ENCODE results near the gene MARCHF10.
"Not testable (repeated sequence)": the region's sequence is repeated elsewhere in the genome, so short reads cannot be mapped to it uniquely, and the experiment has no call there.

The MARCHF10 gene

DNA sequence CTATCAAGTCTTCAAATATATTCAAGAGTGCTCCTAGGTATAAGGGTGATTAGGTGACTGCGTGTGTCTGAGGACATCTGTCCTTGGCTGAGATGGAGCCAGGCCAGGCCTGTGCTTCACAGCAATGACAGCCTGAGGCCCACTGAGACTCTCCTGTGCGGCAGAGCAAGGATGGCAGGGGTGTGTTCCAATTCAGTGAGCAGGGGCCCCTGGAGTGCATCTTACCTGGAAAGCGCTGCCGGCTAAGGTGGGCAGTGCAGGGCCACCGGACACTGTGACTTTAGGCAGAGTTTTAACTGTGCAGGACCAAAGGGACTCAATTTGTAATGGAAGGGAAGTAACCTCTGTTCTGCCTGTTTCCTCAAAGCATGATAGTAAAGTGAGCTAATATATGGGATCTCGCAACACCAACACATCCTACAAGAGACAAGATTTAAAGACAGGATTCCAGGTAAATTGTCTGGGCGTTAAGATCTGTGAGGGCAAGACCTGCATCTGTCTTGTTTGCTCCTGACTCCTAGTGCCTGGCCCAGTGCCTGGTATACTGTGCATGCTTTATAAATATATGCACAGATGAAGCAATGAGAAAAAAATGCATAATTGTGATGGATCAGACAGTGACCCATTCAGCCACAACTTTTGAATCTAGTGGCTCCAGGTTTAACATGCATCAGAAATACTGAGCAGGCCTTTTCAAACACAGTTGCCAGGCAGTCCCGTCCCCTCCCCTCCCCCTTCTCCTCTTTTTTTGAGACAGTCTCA, 93.9 kb downstream of the MARCHF10 start:
- no peak for DNase-seq

DNA sequence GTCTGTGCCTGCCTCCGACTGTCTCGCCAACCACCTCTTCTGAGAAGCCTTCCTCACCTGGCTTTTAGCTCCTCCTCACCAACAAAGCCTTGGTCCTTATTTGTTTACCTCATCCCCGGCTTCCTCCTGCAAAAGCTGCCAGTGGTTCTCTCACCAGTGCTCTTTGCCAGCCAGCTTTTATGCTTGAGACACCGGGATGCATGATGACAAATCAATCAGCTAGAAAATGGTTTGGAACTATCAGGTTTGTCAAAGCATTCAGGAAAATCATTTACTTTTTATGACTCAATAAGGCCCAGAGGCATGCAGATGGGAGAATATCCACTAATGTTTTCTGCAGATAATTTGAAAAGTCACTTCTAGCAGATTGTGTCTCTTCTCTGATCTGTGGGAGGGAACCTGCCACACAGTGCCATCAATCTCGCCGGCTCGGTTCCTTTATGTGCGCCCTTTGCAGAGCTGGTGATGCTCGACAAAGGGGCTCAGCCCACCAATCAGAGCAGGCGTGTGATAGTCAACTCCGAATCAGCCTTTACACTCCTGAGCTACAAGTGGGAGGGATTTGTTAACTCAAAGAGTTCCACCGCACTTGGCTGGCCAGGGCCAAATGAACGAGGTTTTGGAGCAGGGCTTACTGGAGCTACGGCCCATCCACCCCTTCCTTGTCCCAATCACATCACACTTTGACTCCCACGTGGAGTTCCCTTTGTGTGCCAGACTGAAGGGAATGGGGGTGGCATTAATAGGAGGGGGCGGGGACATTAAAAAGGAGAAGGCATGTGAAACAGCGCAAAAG, 94.8 kb downstream of the MARCHF10 start:
- DNase-seq: no peak

DNA sequence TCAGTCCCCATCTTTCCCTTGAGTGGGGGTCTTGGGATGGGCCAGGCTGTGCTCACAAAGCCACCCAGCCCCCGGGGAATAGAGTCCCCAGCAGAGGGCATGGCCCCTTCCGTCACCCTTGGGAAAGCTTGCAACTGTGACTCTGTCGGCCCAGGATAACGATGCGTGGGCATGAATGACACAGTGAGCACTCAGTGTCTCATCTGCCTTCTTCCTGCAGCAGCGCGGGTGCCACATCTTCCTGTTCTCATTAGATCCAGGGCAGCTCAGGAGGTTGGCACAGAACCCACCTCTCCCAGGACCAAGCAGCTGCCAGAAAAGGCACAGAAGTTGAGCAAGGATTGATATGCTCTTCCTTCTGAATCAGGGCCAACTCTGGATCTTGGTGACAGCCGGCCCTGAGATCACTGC, 95.9 kb downstream of the MARCHF10 start:
- DNase-seq: no peak

DNA sequence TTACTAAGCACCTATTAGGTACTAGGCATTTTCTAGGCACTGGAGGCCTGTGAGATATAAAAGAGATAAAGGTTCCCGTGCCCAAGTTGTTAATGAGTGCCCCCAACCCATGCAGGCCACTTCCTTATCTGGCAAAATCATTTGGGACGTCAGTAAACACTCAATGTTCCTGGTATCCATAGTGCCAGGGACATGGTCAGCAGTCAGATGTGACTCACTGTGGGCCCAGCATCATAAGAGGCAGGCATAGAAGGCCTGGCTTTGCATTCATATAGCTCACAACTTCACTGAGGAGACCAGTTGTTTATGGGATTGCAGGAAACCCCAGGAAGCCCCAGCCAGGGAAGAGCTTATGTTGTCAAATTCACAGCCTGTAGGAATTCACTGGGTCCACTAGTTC, 99.5 kb downstream of the MARCHF10 start:
- no peak for DNase-seq

DNA sequence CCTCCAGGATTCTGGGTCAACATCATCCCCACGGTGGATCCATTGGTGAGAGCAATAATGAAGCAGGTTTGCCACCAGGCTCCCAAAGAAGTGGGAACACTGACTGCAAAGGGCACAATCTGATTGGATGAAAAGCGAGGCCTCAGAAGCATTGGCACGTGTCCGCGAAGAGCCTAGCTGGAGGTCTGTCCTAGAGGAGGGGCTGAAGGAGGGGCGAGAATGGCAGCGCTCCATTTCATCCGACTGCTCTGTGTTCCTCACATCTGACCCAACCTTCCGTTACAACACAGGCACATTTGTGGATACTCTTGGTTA, 100.7 kb downstream of the MARCHF10 start:
- DNase-seq: no peak

DNA sequence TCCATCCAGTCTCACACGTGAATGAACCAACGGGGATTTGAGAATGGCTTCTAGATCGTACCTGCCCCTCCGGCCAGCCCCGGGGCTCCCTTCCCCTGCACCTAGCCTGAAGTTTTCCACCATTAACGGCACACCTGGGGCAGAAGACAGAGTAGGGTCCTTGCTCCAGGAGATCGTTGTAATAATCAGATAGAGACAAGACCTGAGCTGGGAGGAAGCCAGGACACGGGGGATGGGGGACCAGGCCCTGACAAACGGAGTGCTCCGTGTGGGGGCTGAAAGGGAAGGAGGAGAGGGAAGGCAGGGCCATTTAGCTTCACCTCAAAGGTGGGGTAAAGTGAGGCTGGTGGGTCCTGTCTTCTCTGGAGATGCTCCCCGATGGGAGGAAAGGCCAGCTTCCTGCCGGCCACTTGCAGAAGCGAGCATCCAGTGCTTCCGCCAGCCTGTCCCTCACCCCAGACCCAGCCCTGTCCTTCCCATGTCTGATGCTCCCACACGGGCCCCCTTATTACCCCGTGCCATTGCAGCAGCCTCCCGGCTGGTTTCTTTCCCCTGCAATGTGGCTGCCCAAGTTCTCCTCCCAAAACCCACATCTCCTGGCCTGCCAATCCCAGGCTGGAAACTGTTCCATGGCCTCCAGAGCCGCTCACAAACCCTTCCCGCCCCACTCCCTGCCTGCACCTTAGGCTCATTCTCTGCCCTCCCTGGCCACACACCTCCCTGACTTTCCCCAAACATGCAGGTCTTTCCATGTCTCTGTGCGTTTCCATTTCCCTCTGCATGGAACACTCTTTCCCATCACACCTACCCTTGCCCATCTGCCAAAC, 101.3 kb downstream of the MARCHF10 start:
- no peak for DNase-seq

DNA sequence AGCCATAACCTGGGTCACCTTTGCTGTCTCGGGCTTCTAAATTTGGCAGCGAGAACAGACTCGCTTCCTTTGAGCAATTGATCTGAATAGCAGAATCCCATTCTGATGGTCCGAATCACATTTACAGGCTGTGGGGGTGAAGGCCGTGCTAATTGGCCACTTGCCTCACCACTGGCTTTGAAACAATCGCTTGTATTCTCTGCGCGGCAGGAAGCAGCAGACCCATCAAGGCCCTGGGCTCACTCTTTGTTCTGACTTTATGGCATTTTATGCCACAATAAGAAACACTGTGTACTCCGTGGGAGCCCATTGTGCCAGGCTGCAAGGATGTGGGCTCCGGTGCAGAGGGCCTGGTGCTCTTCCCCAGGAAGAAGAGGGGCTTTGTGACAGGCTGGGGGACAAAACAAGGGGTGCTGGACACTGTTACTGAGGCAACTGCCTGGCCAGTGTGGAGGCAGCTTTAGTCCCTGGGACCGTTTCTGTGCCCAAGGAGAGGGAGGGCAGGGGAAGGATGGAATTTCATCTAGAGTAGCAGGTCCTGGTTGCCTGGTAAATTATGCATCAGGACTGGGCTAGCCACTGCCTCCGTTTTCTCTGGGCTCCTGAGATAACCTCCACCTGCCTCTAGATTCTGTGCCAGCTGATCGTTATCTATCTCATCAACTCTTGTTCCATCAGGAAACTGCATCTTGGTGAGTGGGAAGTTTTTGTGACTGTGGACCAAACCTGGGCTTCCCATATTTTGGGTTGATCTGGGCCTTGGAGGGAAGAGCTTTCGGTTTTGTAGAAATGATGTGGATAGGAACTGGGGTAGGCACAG, 102.1 kb downstream of the MARCHF10 start:
- no peak for DNase-seq

DNA sequence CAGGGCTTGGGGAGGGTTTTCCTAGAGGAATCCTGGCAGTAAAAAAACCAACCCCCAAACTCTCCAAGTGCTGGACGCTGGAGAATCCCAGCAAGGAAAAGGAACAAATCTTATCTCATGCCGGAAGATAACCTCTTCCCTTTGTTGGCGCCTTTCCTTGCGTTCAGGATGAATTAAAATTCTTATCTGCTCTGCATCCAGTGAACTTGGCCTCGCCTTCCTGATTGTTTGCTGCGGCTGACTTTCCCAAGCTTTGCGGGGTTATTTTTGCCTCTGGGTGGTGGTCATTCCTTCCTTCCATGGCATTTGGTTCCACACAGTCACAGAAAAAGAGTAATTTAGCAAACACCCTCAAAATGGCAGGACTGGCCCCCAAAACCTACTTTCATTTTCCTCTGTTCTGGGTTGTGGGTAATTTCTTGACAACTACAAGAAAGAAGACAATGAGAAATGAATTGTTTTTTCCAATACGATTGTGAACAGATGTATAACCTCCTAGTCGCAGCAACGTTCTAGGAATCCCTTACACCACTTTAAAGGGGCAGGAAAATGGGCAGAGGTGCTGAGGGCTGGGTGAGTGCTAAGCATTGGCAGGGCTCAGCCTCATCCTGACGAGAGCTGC, 102.8 kb downstream of the MARCHF10 start:
- DNase-seq: no peak

DNA sequence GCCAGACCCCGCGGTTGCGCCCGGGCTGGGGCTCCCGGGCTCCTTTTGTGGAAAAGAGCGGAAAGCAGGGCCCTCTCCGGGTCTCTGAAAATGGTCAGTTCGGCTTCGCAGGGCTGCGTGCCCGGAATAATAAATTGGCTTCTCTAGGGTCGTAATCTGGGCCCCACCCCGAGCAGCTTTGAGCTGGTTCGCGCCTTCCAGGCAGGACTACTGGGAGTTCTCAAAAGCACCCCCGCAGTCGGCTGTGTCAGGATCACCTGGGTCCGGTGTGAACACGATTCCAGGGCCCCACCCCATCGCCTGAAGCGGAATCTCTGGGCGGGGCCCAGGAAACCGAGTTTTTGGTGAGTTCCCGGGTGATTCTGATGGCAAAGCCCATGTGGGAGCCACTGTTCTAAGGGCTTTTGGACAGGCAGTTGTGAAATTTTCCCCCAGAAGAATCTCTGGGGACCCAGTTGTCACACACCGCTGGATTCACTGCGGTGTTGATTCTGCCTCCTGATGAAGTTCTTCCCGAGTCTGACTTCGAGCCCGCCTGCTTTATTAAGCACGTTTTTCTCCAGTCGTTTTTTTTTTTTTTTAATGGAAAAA, 103.6 kb downstream of the MARCHF10 start:
- no peak for DNase-seq

DNA sequence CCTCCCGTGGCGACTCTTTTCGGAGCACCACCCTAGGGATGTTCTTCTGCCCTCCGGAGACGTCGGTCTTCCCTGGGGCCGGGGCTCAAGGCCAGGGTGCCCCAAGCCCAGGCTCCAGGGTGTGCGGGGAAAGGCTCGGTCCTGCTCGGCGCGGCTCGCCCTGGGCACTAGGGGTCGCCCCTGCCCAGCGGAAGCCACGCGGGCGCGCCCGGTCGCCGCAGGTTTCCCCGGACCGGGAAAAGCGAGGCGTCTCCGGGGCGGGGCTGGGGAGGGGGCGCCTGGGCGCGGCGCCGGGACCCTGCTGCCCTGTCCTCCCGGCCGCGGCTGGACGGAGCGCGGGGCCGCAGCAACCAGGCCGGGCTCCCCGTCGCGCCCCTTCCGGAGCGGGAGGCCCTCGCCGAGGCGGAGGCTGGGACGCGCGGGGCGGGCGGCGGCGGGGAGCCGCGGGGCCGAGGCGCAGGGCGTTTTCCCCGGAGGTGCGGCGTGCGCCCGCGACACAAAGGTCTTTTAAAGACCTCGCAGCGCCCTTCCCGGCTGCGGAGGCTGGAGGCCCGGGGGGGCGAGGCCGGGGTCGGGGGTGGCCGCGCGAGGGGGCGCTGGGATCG, 104.2 kb downstream of the MARCHF10 start:
- DNase-seq: peak; percentile 64

DNA sequence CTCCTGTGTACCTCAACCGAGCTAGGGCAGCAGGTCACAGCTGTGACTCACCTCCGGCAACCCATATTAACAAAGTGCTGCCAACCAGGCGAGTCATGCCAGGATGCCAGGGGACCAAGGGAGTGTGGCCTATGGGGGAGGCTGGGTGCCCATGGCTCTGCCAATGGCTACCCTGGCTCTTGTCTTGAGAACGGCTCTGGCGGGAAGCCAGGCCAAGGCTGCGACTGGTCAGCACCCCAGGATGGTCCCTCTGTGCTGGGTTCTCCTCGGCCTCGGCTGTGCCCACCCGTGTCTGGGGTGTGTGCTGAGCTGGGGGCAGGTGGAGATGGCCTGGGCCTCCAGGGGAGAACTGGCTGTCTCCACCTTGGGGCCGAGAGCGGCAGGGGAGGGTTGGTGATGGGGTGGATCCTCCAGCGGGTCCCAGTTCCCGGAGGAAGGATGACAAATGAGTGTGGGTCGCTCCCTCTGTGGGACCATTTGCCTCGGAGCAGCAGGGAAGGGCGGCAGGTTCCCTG, 104.8 kb downstream of the MARCHF10 start:
- DNase-seq: peak; percentile 21

DNA sequence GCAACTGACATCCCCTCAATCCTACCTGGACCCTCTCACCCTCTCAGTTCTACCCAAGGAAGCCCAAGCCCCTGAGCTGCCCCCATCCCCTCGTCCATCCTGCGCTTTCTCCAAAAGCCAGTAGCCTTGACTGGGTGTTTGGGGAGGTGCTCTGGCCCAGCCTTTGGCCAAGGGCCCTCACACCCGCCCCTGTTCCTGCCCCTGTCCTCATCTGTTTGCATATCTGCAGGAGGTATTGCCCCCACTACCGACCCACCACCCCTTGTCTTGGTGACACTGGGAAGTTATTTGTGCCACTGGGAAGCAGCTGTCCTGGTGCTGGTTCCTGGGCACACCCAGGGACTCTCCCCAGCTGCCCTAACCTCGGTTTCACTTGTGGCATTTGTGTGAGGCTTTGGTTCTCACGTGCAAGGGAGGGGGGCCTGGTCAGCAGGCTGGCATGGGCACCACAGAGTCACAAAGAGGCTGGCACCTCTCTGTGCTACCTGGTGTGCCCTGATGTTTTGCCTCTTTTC, 105.3 kb downstream of the MARCHF10 start:
- no peak for DNase-seq

DNA sequence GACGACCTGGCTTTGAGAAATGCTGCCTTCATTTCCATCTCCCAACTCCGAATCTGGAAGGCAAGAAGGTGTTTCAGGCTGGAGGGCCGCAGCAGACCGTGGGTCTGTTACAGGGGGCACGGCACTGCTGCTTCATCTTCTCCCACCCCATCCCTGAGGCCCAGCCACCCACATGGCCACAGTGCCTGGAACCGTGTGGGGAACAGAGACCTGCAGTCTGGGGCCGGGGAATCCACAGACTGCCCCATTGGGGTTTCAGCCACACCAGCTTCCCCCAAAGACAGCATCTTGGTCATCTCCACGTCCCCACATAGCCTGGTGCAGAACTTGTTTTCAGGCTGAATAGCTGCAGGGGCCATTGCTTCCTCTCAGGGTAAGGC, 106.4 kb downstream of the MARCHF10 start:
- no peak for DNase-seq

DNA sequence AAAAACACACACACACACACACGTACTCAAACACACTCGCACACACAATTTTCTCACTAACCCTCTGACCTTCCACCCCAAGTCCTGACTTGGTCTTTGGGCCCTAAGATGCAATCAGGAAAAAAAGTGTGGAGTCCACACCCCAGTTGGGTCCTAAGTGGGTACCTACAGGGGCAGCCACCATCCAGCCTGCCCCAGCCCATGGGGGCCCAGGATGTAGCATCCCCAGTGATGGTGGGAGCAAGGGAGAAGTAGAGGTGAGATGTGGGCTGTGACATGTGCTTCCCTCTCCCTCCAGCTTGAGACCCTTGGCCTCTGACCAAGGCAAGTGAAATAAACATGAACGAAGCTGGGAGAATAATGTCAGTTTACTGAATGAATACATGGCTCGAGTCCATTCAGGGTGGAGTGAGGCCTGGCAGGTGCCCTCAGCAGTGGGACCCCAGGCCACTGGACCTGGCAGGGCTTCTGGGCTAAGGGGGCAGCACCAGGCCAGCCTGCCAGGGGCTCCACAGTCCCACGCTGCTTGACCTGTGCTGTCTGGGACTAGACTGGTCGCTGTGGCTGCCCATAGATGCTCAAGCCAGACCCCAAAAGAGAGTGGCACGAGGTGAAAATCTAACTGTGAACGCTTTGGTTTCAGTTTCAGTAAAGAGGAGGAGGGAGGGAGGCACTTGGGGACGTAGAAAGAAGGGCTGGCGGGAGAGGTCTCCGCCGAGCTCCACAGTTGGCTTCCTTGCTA, 107.0 kb downstream of the MARCHF10 start:
- DNase-seq: no peak

DNA sequence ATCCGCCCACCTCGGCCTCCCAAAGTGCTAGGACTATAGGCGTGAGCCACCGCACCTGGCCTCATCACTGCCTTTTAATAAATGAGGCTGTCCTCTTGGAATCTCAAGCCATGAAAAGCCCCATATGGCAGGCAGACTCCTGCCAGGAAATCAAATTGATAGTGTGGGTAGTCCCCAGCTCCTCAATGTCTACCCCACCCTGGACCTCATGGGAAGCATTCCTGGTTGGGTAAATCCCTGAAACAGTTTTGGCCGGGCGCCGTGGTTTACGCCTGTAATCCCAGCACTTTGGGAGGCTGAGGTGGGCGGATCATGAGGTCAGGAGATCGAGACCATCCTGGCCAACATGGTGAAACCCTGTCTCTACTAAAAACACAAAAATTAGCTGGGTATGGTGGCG, 109.7 kb downstream of the MARCHF10 start:
- not testable (repeated sequence) for DNase-seq

DNA sequence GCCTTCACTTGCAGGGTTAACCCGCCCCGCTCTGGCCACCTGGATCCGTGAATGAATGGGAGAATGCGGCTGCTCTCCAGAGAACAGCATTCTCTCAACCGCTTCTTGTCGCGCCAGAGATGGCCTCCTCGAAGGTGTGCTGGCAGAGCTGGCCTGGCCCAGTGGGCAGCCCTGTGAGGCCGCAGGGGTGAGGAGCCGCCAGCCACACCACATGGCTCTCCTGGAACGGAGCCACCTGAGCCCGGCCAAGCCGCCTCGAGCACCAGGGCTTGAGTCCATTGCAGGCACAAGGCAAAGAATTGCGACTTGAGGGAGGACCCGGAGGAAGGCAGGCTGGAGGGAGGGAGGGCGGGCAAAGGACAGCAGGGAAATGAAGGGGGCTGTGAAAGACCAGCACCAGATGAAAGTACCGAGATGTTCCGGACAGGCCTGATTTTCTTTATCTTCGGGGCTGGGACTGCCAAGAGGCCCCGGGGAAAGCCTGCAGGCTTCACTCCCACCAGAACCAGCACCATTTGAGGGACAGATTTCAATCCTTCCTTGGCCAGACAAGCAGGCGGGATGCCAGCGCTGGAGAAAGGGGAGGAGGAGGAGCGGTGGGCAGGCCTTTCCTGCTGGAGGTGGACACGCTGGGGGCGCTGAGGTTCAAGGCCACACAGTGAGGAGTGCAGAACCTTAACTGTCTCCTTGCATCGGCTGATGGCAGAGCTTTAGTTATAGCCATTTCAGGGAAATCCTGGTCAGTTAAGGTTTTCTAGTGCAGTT, 111.2 kb downstream of the MARCHF10 start:
- DNase-seq: no peak

DNA sequence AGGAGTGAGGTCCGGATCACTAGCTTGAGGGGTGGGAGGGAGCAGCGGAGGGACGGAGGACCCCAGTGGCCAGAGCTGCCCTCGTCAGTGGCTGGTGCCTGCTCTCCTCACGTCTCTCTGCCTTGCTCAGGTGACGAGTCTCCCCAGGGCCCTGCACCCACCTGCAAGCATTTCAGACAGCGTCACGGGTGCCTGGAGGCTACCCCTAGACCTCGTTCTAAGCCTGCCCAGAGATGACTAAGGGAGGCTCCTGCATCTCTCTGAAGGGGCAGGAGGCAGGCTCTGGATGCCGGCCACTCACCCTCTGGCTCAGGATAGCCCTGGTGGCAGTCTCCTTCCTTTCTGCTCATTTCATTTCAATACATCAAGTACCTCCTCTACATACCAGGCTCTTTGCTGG, 111.9 kb downstream of the MARCHF10 start:
- DNase-seq: no peak

DNA sequence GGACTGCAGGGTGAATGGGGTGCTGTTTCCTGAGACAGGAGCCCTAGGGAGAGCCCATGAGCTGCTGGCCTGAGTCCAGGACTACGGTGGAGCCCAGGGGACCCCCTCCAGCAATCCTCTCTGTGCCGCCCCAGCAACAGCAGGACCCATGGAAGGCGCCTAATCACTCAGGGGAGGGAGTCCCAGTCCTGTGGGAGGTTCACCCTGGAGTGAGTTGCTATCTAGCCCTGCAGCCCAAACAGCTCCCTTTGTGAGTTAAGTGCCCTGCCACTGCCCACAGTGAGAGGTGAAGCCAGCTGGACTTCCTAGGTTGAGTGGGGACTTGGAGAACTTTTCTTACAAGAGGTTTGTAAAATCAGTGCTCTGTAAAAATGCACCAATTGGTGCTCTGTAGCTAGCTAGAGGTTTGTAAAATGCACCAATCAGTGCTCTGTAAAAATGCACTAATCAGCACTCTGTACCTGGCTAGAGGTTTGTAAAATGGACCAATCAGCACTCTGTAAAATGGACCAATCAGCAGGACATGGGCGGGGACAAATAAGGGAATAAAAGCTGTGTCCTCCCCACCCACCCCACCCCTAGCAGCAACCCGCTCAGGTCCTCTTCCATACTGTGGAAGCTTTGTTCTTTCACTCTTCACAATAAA, 112.9 kb downstream of the MARCHF10 start:
- DNase-seq: not testable (repeated sequence)
